SK-N-SH (cell line): ENCODE results near the gene SDF4. TPM values are rescaled to one million over a fixed set of nuclear protein-coding genes. Genes with fewer than 3 reads are reported as not detected.

Experiments used
- CTCF ChIA-PET: fragments of 300-600, 350-600 bp; formaldehyde crosslinking; extraction: SDS; loops from one replicate; lab custom pipeline; 2021; lab: Yijun Ruan, JAX
- POLR2A ChIA-PET: fragments of 350-600 bp; sonication (Branson Sonifier 250); formaldehyde crosslinking; extraction: SDS; loops from one replicate; lab custom pipeline; 2020; ENCODE audit warnings: antibody characterized with exemption, inconsistent platforms; lab: Yijun Ruan, JAX
- DNase-seq: peaks from one replicate; pipeline ENCODE4 v3.0.0; 2012
- H2AFZ ChIP-seq: fragments of 200-600 bp; sonication (generic); 2 replicates; pipeline ENCODE4 v1.8.1; 2016; ENCODE audit warnings: antibody characterized with exemption, mild to moderate bottlenecking, low read depth
- H3F3A ChIP-seq: fragments of 200-600 bp; sonication (generic); replicated peaks from 2 replicates; pipeline ENCODE3; 2016; ENCODE audit warnings: antibody characterized with exemption, mild to moderate bottlenecking; ENCODE audit not compliant: insufficient read depth
- H3K27ac ChIP-seq, 2 experiments: fragments of 200-500 bp in 1 of 2; fragments of 200-600 bp in 1 of 2; sonication (Bioruptor generic) in 1 of 2; sonication (generic), shearing (Covaris generic) in 1 of 2; 2 replicates each; pipeline versions ENCODE4 v1.5.1 to v1.6.1; 2014 to 2016; ENCODE audit warnings: low read depth in 2 of 2, inconsistent platforms in 1 of 2, low read length in 1 of 2, mild to moderate bottlenecking in 1 of 2, mixed read lengths in 1 of 2
- H3K27me3 ChIP-seq: fragments of 200-600 bp; sonication (generic), shearing (Covaris generic); 2 replicates; pipeline ENCODE4 v1.6.1; 2016; ENCODE audit warnings: mixed run types; ENCODE audit not compliant: insufficient read depth
- H3K36me3 ChIP-seq, 2 experiments: fragments of 200-500 bp in 1 of 2; fragments of 200-600 bp in 1 of 2; sonication (Bioruptor generic) in 1 of 2; sonication (generic) in 1 of 2; replicated peaks in 1 of 2; 2 replicates each; pipeline versions ENCODE3 to v1.5.1; 2014 to 2016; ENCODE audit warnings: low read length in 1 of 2, mild to moderate bottlenecking in 1 of 2; ENCODE audit not compliant: insufficient read depth in 2 of 2, control insufficient read depth in 1 of 2
- H3K4me1 ChIP-seq, 2 experiments: fragments of 200-500 bp in 1 of 2; fragments of 200-600 bp in 1 of 2; sonication (Bioruptor generic) in 1 of 2; sonication (generic), shearing (Covaris generic) in 1 of 2; 2 replicates each; pipeline versions ENCODE4 v1.5.1 to v1.6.1; 2014 to 2016; ENCODE audit warnings: low read depth in 1 of 2, low read length in 1 of 2, mixed run types in 1 of 2; ENCODE audit not compliant: insufficient read depth in 2 of 2, control insufficient read depth in 1 of 2
- H3K4me2 ChIP-seq: fragments of 200-600 bp; sonication (generic), shearing (Covaris generic); 2 replicates; pipeline ENCODE4 v1.6.1; 2017; ENCODE audit warnings: mixed run types
- H3K4me3 ChIP-seq, 2 experiments: fragments of 200-500 bp in 1 of 2; fragments of 200-600 bp in 1 of 2; sonication (Bioruptor generic) in 1 of 2; sonication (generic), shearing (Covaris generic) in 1 of 2; 2 replicates each; pipeline versions ENCODE4 v1.5.1 to v1.8.1; 2014 to 2016; ENCODE audit warnings: low read depth in 2 of 2, inconsistent platforms in 1 of 2, low read length in 1 of 2, mild to moderate bottlenecking in 1 of 2, mixed read lengths in 1 of 2, moderate library complexity in 1 of 2
- H3K79me2 ChIP-seq: fragments of 200-600 bp; sonication (generic); 2 replicates; pipeline ENCODE4 v1.8.1; 2017; ENCODE audit warnings: mild to moderate bottlenecking; ENCODE audit not compliant: insufficient read depth
- H3K9ac ChIP-seq: fragments of 200-600 bp; sonication (generic); 2 replicates; pipeline ENCODE4 v1.6.1; 2017; ENCODE audit warnings: mixed run types
- H3K9me2 ChIP-seq: fragments of 200-600 bp; sonication (generic); 2 replicates; pipeline ENCODE4 v1.6.1; 2017; ENCODE audit warnings: mixed run types
- H3K9me3 ChIP-seq: fragments of 200-600 bp; sonication (generic); 2 replicates; pipeline ENCODE4 v1.6.1; 2017; ENCODE audit warnings: mixed run types, mild to moderate bottlenecking, moderate library complexity
- H4K20me1 ChIP-seq: fragments of 200-600 bp; sonication (generic); 2 replicates; pipeline ENCODE4 v1.6.1; 2017; ENCODE audit warnings: mild to moderate bottlenecking, mixed run types; ENCODE audit not compliant: insufficient read depth
- ELF1 ChIP-seq: IDR thresholded peaks from 2 replicates; pipeline ENCODE4 v1.4.0; 2012
- EP300 ChIP-seq, 2 experiments: IDR thresholded peaks; 2 replicates each; pipeline versions ENCODE4 v1.4.0 to v1.6.1; 2012; ENCODE audit warnings: borderline replicate concordance in 1 of 2, low read depth in 1 of 2, low read length in 1 of 2
- EZH2phosphoT487 ChIP-seq: fragments of 200-600 bp; sonication (generic); IDR thresholded peaks from 2 replicates; pipeline ENCODE4 v1.6.1; 2017; ENCODE audit warnings: low read depth, mixed run types, mild to moderate bottlenecking, antibody characterized with exemption, moderate library complexity, borderline replicate concordance
- FOSL2 ChIP-seq: IDR thresholded peaks from 2 replicates; pipeline ENCODE4 v1.4.0; 2012; ENCODE audit warnings: low read depth, mild to moderate bottlenecking, moderate library complexity, borderline replicate concordance
- FOXJ3 ChIP-seq: sonication (generic); formaldehyde crosslinking; IDR thresholded peaks from 2 replicates; pipeline ENCODE4 v1.5.1; 2020; ENCODE audit warnings: mild to moderate bottlenecking, missing genetic modification reagents
- MAX ChIP-seq: IDR thresholded peaks from 2 replicates; pipeline ENCODE4 v1.4.0; 2012; ENCODE audit warnings: low read depth
- MXI1 ChIP-seq: IDR thresholded peaks from 2 replicates; pipeline ENCODE4 v1.6.1; 2012; ENCODE audit warnings: mild to moderate bottlenecking, low read depth, low read length, improper control_type of control experiment
- NFIC ChIP-seq: IDR thresholded peaks from 2 replicates; pipeline ENCODE4 v1.4.0; 2012; ENCODE audit warnings: borderline replicate concordance
- POLR2AphosphoS5 ChIP-seq: IDR thresholded peaks from 2 replicates; pipeline ENCODE4 v1.6.1; 2012; ENCODE audit warnings: low read depth, low read length
- RAD21 ChIP-seq: IDR thresholded peaks from 2 replicates; pipeline ENCODE4 v1.6.1; 2012; ENCODE audit warnings: mild to moderate bottlenecking, low read length
- RXRA ChIP-seq: IDR thresholded peaks from 2 replicates; pipeline ENCODE4 v1.4.0; 2012; ENCODE audit warnings: low read depth, mild to moderate bottlenecking, borderline replicate concordance
- SMC3 ChIP-seq: IDR thresholded peaks from 2 replicates; pipeline ENCODE4 v1.6.1; 2012; ENCODE audit warnings: low read depth, low read length, improper control_type of control experiment
- TAF1 ChIP-seq: IDR thresholded peaks from 2 replicates; pipeline ENCODE4 v1.6.1; 2012; ENCODE audit warnings: low read depth, mild to moderate bottlenecking, low read length, moderate library complexity, borderline replicate concordance
- TCF12 ChIP-seq: IDR thresholded peaks from 2 replicates; pipeline ENCODE4 v1.4.0; 2012
- WGBS: methylation state at CpG from one replicate; pipeline ENCODE4 v1.1.6; 2017; ENCODE audit warnings: low lambda C conversion rate; 5-methylcytosine and 5-hydroxymethylcytosine counted together
- polyA plus RNA-seq, 3 experiments: library from polyadenylated mRNA; depleted of rRNA; stranded (reverse); fragments of >200 nt; gene quantifications; 2 replicates each; pipeline ENCODE4 v1.2.3, GENCODE V29; 2012
- TF ChIP-seq, protein P1 (sequence below): IDR thresholded peaks from 2 replicates; pipeline ENCODE4 v1.4.0; 2012; ENCODE audit warnings: low read depth, borderline replicate concordance
- TF ChIP-seq, protein P2 (sequence below): fragments of 150-350 bp; IDR thresholded peaks from 2 replicates; pipeline ENCODE4 v1.6.1; 2017; ENCODE audit warnings: antibody characterized with exemption, low read length, low read depth, borderline replicate concordance
- TF ChIP-seq, protein P3 (sequence below): IDR thresholded peaks from 2 replicates; pipeline ENCODE4 v1.6.1; 2012; ENCODE audit warnings: mild to moderate bottlenecking, low read depth, low read length, moderate library complexity

SDF4 gene
- polyA plus RNA-seq, 1 of the 3 experiments (the other 2 are of a cell fraction): 265 TPM

DNA sequence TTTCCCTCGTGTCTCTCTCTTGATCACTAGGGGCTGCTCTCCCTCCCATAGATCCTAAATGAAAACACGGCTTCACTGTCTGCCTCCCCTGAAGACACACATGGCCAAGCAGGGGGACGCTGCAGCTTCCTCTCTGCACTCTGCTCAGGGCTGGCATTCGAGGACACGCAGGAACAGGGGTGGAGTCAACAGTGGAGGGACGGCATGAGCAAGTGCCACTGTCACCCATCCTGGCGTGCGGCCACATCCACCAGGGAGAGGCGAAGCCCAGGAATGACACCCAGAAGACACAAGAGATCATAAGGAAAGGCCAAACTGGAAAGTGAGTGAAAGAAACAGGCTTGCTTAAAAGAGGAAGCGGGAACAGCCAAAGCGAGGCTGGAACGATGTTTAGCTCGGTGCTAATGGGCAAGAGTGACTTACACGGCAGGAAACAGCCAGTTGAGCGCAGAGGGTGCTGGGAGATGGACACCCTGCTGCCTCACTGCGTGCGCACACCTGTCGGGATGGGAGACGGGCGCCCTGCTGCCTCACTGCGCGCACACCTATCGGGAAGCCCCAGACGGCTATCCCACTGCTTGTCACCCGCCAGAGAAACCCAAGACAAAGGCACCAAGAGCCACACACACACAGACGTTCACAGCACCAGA is 28.3 kb upstream of the SDF4 start:
- TF ChIP-seq, protein P1, sequence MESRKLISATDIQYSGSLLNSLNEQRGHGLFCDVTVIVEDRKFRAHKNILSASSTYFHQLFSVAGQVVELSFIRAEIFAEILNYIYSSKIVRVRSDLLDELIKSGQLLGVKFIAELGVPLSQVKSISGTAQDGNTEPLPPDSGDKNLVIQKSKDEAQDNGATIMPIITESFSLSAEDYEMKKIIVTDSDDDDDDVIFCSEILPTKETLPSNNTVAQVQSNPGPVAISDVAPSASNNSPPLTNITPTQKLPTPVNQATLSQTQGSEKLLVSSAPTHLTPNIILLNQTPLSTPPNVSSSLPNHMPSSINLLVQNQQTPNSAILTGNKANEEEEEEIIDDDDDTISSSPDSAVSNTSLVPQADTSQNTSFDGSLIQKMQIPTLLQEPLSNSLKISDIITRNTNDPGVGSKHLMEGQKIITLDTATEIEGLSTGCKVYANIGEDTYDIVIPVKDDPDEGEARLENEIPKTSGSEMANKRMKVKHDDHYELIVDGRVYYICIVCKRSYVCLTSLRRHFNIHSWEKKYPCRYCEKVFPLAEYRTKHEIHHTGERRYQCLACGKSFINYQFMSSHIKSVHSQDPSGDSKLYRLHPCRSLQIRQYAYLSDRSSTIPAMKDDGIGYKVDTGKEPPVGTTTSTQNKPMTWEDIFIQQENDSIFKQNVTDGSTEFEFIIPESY: no peak
- TF ChIP-seq FOXJ3 (CRISPR knock-in tag) (no peak), MXI1 (no peak), ELF1 (no peak), TCF12 (no peak), SMC3 (no peak), POLR2AphosphoS5 (no peak), TAF1 (no peak), MAX (no peak), RXRA (no peak)
- TF ChIP-seq, protein P2, sequence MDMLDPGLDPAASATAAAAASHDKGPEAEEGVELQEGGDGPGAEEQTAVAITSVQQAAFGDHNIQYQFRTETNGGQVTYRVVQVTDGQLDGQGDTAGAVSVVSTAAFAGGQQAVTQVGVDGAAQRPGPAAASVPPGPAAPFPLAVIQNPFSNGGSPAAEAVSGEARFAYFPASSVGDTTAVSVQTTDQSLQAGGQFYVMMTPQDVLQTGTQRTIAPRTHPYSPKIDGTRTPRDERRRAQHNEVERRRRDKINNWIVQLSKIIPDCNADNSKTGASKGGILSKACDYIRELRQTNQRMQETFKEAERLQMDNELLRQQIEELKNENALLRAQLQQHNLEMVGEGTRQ: no peak
- peaks cover 44% of the 10 kb centered on the region for H3K79me2 ChIP-seq
- H3F3A ChIP-seq: peaks cover 6% of the 10 kb centered on the region
- H3K9me3 ChIP-seq: no peaks in the 10 kb centered on the region
- H3K4me2 ChIP-seq: no peak overlapping the region
- H3K27me3 ChIP-seq: no peaks in the 10 kb centered on the region
- ChIA-PET CTCF (no interaction called here), POLR2A (no interaction called here)
- H3K36me3 ChIP-seq: peaks cover 19 to 66% of the 10 kb centered on the region in 2 experiments
- no peak for DNase-seq
- no peak overlapping the region for H2AFZ ChIP-seq
- no peak overlapping the region for H3K4me3 ChIP-seq
- H3K9ac ChIP-seq: no peak overlapping the region
- H4K20me1 ChIP-seq: peaks cover 38% of the 10 kb centered on the region
- H3K27ac ChIP-seq: no peak overlapping the region
- H3K4me1 ChIP-seq: peaks cover 0 to 2% of the 10 kb centered on the region in 2 experiments; a peak in 2 of 4 replicates
- 95% methylated on average over 22 of the region's 26 CpGs for WGBS
- H3K9me2 ChIP-seq: no peaks in the 10 kb centered on the region

DNA sequence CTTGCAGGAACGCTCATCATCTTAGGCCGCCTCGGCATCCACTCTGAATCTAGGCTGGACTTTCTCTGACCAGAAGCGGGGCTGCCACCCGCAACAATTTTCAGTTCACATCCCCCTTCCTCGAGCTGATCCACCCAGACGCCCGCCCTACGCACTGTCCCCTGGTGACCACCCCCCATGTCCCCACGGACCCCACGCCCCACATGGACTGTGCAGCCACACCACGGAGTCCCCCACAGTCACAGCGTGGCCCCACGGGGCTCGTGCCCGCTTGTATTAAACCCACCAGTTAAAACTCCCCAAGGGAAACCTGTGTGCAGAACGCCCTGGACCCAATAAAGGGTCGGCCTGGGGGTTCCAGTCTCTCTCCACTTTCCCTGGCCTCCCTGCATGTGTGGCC is 27.7 kb upstream of the SDF4 start:
- H3F3A ChIP-seq: peaks cover 2% of the 10 kb centered on the region
- H3K9me3 ChIP-seq: no peaks in the 10 kb centered on the region
- 98% methylated on average over 18 of the region's 18 CpGs for WGBS
- H3K9ac ChIP-seq: no peak overlapping the region
- H3K79me2 ChIP-seq: peaks cover 41% of the 10 kb centered on the region
- no peaks in the 10 kb centered on the region for H3K27me3 ChIP-seq
- POLR2A ChIA-PET: no interaction called here
- CTCF ChIA-PET: no interaction called here
- no peaks in the 10 kb centered on the region for H3K9me2 ChIP-seq
- H3K4me3 ChIP-seq: no peak overlapping the region
- H3K36me3 ChIP-seq: peaks cover 19 to 71% of the 10 kb centered on the region in 2 experiments
- peaks cover 32% of the 10 kb centered on the region for H4K20me1 ChIP-seq
- H3K27ac ChIP-seq: no peak overlapping the region
- H2AFZ ChIP-seq: no peak overlapping the region
- H3K4me1 ChIP-seq: no peaks in the 10 kb centered on the region
- no peak for DNase-seq
- H3K4me2 ChIP-seq: no peak overlapping the region
- TF ChIP-seq TCF12 (no peak), TAF1 (no peak), RAD21 (no peak), NFIC (no peak), MXI1 (no peak), EZH2phosphoT487 (no peak), EP300 (IDR thresholded peaks at IDR 0.05; ENCODE audit: borderline replicate concordance in 1 of 2, low read depth in 1 of 2, low read length in 1 of 2) (no peak), SMC3 (no peak), ELF1 (no peak), FOSL2 (no peak), POLR2AphosphoS5 (no peak)
- TF ChIP-seq, protein P3, sequence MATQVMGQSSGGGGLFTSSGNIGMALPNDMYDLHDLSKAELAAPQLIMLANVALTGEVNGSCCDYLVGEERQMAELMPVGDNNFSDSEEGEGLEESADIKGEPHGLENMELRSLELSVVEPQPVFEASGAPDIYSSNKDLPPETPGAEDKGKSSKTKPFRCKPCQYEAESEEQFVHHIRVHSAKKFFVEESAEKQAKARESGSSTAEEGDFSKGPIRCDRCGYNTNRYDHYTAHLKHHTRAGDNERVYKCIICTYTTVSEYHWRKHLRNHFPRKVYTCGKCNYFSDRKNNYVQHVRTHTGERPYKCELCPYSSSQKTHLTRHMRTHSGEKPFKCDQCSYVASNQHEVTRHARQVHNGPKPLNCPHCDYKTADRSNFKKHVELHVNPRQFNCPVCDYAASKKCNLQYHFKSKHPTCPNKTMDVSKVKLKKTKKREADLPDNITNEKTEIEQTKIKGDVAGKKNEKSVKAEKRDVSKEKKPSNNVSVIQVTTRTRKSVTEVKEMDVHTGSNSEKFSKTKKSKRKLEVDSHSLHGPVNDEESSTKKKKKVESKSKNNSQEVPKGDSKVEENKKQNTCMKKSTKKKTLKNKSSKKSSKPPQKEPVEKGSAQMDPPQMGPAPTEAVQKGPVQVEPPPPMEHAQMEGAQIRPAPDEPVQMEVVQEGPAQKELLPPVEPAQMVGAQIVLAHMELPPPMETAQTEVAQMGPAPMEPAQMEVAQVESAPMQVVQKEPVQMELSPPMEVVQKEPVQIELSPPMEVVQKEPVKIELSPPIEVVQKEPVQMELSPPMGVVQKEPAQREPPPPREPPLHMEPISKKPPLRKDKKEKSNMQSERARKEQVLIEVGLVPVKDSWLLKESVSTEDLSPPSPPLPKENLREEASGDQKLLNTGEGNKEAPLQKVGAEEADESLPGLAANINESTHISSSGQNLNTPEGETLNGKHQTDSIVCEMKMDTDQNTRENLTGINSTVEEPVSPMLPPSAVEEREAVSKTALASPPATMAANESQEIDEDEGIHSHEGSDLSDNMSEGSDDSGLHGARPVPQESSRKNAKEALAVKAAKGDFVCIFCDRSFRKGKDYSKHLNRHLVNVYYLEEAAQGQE: no peak
- TF ChIP-seq, protein P1: no peak
